H9 (cell line): Measurements from ENCODE around the gene MTNR1A. TPM values are rescaled to one million over a fixed set of nuclear protein-coding genes. Genes with fewer than 3 reads are reported as not detected.

Experiments
- DNase-seq: peaks from one replicate; pipeline ENCODE4 v3.0.0-alpha.2; 2017
- H2AFZ ChIP-seq: one replicate; pipeline ENCODE4 v1.6.1; 2013; ENCODE audit warnings: mild to moderate bottlenecking, low read length, control low read depth, moderate library complexity
- H2AK5ac ChIP-seq: 2 replicates; pipeline ENCODE4 v1.6.1; 2013; ENCODE audit warnings: low read length, control low read depth, mixed read lengths; ENCODE audit not compliant: insufficient read length
- H2BK120ac ChIP-seq: one replicate; pipeline ENCODE4 v1.6.1; 2013; ENCODE audit warnings: low read depth, mild to moderate bottlenecking, low read length, control low read depth, inconsistent platforms; ENCODE audit not compliant: poor library complexity, severe bottlenecking
- H2BK12ac ChIP-seq: 2 replicates; pipeline ENCODE4 v1.6.1; 2013; ENCODE audit warnings: low read length, control low read depth, mixed read lengths, low read depth; ENCODE audit not compliant: insufficient read length
- H2BK15ac ChIP-seq: 2 replicates; pipeline ENCODE4 v1.6.1; 2013; ENCODE audit warnings: low read depth, low read length, control low read depth
- H2BK20ac ChIP-seq: one replicate; pipeline ENCODE4 v1.6.1; 2013; ENCODE audit warnings: low read depth, mild to moderate bottlenecking, low read length, control low read depth, inconsistent platforms; ENCODE audit not compliant: poor library complexity, severe bottlenecking
- H2BK5ac ChIP-seq: 2 replicates; pipeline ENCODE4 v1.6.1; 2013; ENCODE audit warnings: low read length, control low read depth, mixed read lengths; ENCODE audit not compliant: insufficient read length
- H3K14ac ChIP-seq: 2 replicates; pipeline ENCODE4 v1.6.1; 2013; ENCODE audit warnings: low read length, control low read depth; ENCODE audit not compliant: insufficient read depth
- H3K18ac ChIP-seq: 2 replicates; pipeline ENCODE4 v1.6.1; 2013; ENCODE audit warnings: low read depth, mild to moderate bottlenecking, mixed read lengths, low read length, control low read depth; ENCODE audit not compliant: insufficient read length
- H3K23ac ChIP-seq: 2 replicates; pipeline ENCODE4 v1.6.1; 2013; ENCODE audit warnings: low read length, control low read depth, mixed read lengths, low read depth; ENCODE audit not compliant: insufficient read length
- H3K23me2 ChIP-seq: 2 replicates; pipeline ENCODE4 v1.6.1; 2013; ENCODE audit warnings: low read depth, mild to moderate bottlenecking, mixed read lengths, low read length, control low read depth; ENCODE audit not compliant: insufficient read length, poor library complexity, severe bottlenecking
- H3K27ac ChIP-seq: 2 replicates; pipeline ENCODE4 v1.5.1; 2013; ENCODE audit warnings: low read length, control low read depth, mixed read lengths, low read depth; ENCODE audit not compliant: insufficient read length
- H3K27me3 ChIP-seq: 2 replicates; pipeline ENCODE4 v1.6.1; 2013; ENCODE audit warnings: low read length, control low read depth, inconsistent platforms; ENCODE audit not compliant: insufficient read depth
- H3K4ac ChIP-seq: 2 replicates; pipeline ENCODE4 v1.6.1; 2013; ENCODE audit warnings: low read depth, mild to moderate bottlenecking, control low read depth, inconsistent platforms, low read length, moderate library complexity
- H3K4me1 ChIP-seq: 2 replicates; pipeline ENCODE4 v1.6.1; 2013; ENCODE audit warnings: low read length, control low read depth, inconsistent platforms; ENCODE audit not compliant: insufficient read depth
- H3K4me2 ChIP-seq: 2 replicates; pipeline ENCODE4 v1.6.1; 2013; ENCODE audit warnings: low read length, control low read depth, mixed read lengths; ENCODE audit not compliant: insufficient read length, insufficient read depth
- H3K56ac ChIP-seq: 2 replicates; pipeline ENCODE4 v1.6.1; 2013; ENCODE audit warnings: low read depth, mild to moderate bottlenecking, mixed read lengths, low read length, control low read depth; ENCODE audit not compliant: insufficient read length
- H3K79me1 ChIP-seq: 2 replicates; pipeline ENCODE4 v1.6.1; 2013; ENCODE audit warnings: low read depth, mild to moderate bottlenecking, moderate library complexity, low read length, control low read depth, inconsistent platforms; ENCODE audit not compliant: insufficient read depth, poor library complexity, severe bottlenecking
- H3K79me2 ChIP-seq: 2 replicates; pipeline ENCODE4 v1.6.1; 2013; ENCODE audit warnings: low read length, control low read depth, inconsistent platforms; ENCODE audit not compliant: insufficient read depth
- H3K9ac ChIP-seq: 2 replicates; pipeline ENCODE4 v1.6.1; 2013; ENCODE audit warnings: low read length, control low read depth, mixed read lengths; ENCODE audit not compliant: insufficient read length; ENCODE audit errors: extremely low read depth
- H3K9me3 ChIP-seq: one replicate; pipeline ENCODE4 v1.6.1; 2013; ENCODE audit warnings: low read depth, low read length, inconsistent platforms; ENCODE audit not compliant: control insufficient read depth
- H3T11ph ChIP-seq: one replicate; pipeline ENCODE4 v1.6.1; 2013; ENCODE audit warnings: mild to moderate bottlenecking, low read length, control low read depth, inconsistent platforms
- H4K20me1 ChIP-seq: one replicate; pipeline ENCODE4 v1.6.1; 2013; ENCODE audit not compliant: control insufficient read depth, insufficient read length, insufficient read depth
- H4K5ac ChIP-seq: 2 replicates; pipeline ENCODE4 v1.6.1; 2013; ENCODE audit warnings: low read depth, mild to moderate bottlenecking, mixed read lengths, low read length, control low read depth; ENCODE audit not compliant: insufficient read length
- H4K8ac ChIP-seq: replicated peaks from 2 replicates; pipeline ENCODE4 v1.6.1; 2013; ENCODE audit warnings: low read length, control low read depth, mixed read lengths, low read depth; ENCODE audit not compliant: insufficient read length
- H4K91ac ChIP-seq: 2 replicates; pipeline ENCODE4 v1.6.1; 2013; ENCODE audit warnings: low read depth, mild to moderate bottlenecking, moderate library complexity, mixed read lengths, low read length, control low read depth; ENCODE audit not compliant: insufficient read length
- H3K27ac Mint-ChIP-seq, 3 experiments: 2 replicates in 2 of 3; 3 replicates in 1 of 3; pipeline ENCODE4 v1.8.0; 2020 to 2021; ENCODE audit warnings: mixed read lengths in 3 of 3, mild to moderate bottlenecking in 1 of 3, moderate library complexity in 1 of 3
- H3K27me3 Mint-ChIP-seq: 2 replicates; pipeline ENCODE4 v1.8.0; 2021; ENCODE audit warnings: low read depth, mild to moderate bottlenecking, moderate library complexity, mixed read lengths
- H3K36me3 Mint-ChIP-seq, 3 experiments: 2 replicates in 2 of 3; 3 replicates in 1 of 3; pipeline ENCODE4 v1.8.0; 2020 to 2021; ENCODE audit warnings: low read depth in 3 of 3, mixed read lengths in 3 of 3; ENCODE audit not compliant: insufficient read depth in 1 of 3
- H3K4me1 Mint-ChIP-seq, 2 experiments: 2 replicates each; pipeline ENCODE4 v1.8.0; 2020; ENCODE audit warnings: mixed read lengths in 2 of 2
- H3K4me3 Mint-ChIP-seq, 2 experiments: 2 replicates in 1 of 2; 3 replicates in 1 of 2; pipeline ENCODE4 v1.8.0; 2020 to 2021; ENCODE audit warnings: mild to moderate bottlenecking in 2 of 2, mixed read lengths in 2 of 2, moderate library complexity in 1 of 2
- H3K9me3 Mint-ChIP-seq, 2 experiments: 2 replicates in 1 of 2; 3 replicates in 1 of 2; pipeline ENCODE4 v1.8.0; 2020; ENCODE audit warnings: mild to moderate bottlenecking in 2 of 2, mixed read lengths in 2 of 2, moderate library complexity in 1 of 2
- CTCF ChIP-seq: fragments of 200-600 bp; sonication (generic); conservative IDR thresholded peaks from 3 replicates; pipeline ENCODE4 v1.8.0; 2021; ENCODE audit warnings: antibody characterized with exemption, mild to moderate bottlenecking
- WGBS: extraction: QIAGEN DNeasy Blood & Tissue Kit; methylation state at CpG from one replicate; pipeline ENCODE4 v1.1.7; 2013; ENCODE audit warnings: missing lambda C conversion rate, low lambda C conversion rate, mixed read lengths; ENCODE audit not compliant: insufficient read length; ENCODE audit errors: extremely low coverage; 5-methylcytosine and 5-hydroxymethylcytosine counted together
- total RNA-seq: library from RNA; stranded (reverse); gene quantifications from 2 replicates; pipeline ENCODE4 v1.2.1, GENCODE V29; 2021

Gene MTNR1A
- total RNA-seq, 1 experiment from 2014 or later, result 0.57 TPM

GRCh38 chr4:186483656-186484055 is 71.7 kb downstream of the MTNR1A start:
- TF ChIP-seq CTCF, result no peak
- no peak overlapping the region for H3K4ac ChIP-seq
- H2BK20ac ChIP-seq, result no peak overlapping the region
- H4K91ac ChIP-seq, result no peak overlapping the region
- H2BK5ac ChIP-seq, result no peak overlapping the region
- no peaks in the 10 kb centered on the region for H4K20me1 ChIP-seq
- H3K27me3 Mint-ChIP-seq, result peaks cover 9% of the 10 kb centered on the region; the same call in 1 of the 2 replicates
- no peak overlapping the region for H3K27ac Mint-ChIP-seq
- no peak for DNase-seq
- no peaks in the 10 kb centered on the region for H3K23me2 ChIP-seq
- H3K56ac ChIP-seq, result no peak overlapping the region
- no peak overlapping the region for H2BK120ac ChIP-seq
- H3K27ac ChIP-seq, result no peak overlapping the region
- no peak overlapping the region for H3T11ph ChIP-seq
- H3K9me3 Mint-ChIP-seq, result 0 out of 5 replicates have a peak, but pooled peaks cover 0 to 2% of the 10 kb centered on the region in 2 experiments
- H2BK12ac ChIP-seq, result no peak overlapping the region
- peaks cover 3% of the 10 kb centered on the region; the same call in 1 of the 2 replicates for H3K4me1 ChIP-seq
- no peak overlapping the region for H2AFZ ChIP-seq
- no peaks in the 10 kb centered on the region for H3K36me3 Mint-ChIP-seq
- H2AK5ac ChIP-seq, result no peak overlapping the region
- no peaks in the 10 kb centered on the region for H3K9me3 ChIP-seq
- no peak overlapping the region for H3K14ac ChIP-seq
- no peaks in the 10 kb centered on the region for H3K27me3 ChIP-seq
- H3K4me3 Mint-ChIP-seq, result no peak overlapping the region
- H3K23ac ChIP-seq, result no peak overlapping the region
- no peak overlapping the region for H4K5ac ChIP-seq
- H3K18ac ChIP-seq, result no peak overlapping the region
- H4K8ac ChIP-seq, result no peak overlapping the region
- H3K79me1 ChIP-seq, result no peaks in the 10 kb centered on the region
- peaks cover 18 to 21% of the 10 kb centered on the region in 2 experiments for H3K4me1 Mint-ChIP-seq
- H3K4me2 ChIP-seq, result no peak overlapping the region
- no CpG with 5 or more reads among the region's 16 CpGs for WGBS
- no peak overlapping the region for H2BK15ac ChIP-seq
- no peaks in the 10 kb centered on the region for H3K79me2 ChIP-seq
- no peak overlapping the region for H3K9ac ChIP-seq

Other genes starting within 250 kb of the MTNR1A start
- gene FAT1, start 168.3 kb upstream of the MTNR1A start, total RNA-seq, result 157 and 173 TPM in 2 replicates